ENCODE results near the gene PPARG.
"Not testable (repeated sequence)": the region's sequence is repeated elsewhere in the genome, so short reads cannot be mapped to it uniquely, and the experiment has no call there.

PPARG gene

GRCh38 chr3:12383218-12383617, 94.3 kb downstream of the PPARG start:
- DNase-seq = no peak

- DNase-seq = no peak
Measured at GRCh38 chr3:12384451-12385233, 95.8 kb downstream of the PPARG start.

DNA sequence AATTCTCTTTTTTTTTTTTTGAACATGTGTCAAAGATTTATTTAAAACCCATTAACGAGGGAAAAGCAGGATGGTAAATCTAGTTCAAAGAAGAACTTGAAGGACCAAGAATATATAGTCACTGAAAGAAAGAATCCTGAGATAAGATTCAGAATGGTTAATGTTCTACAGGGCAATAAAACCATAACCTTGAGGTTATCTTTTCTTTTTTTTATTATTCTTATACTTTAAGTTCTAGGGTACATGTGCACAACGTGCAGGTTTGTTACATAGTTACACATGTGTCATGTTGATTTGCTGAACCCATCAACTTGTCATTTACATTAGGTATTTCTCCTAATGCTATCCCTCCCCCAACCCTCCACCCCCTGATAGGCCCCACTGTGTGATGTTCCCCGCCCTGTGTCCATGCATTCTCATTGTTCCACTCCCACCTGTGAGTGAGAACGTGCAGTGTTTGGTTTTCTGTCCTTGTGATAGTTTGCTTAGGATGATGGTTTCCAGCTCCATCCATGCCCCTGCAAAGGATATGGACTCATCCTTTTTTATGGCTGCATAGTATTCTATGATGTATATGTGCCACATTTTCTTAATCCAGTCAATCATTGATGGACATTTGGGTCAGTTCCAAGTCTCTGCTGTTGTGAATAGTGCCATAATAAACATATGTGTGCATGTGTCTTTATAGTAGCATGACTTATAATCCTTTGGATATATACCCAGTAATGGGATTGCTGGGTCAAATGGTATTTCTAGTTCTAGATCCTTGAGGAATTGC, 97.8 kb downstream of the PPARG start:
- DNase-seq = not testable (repeated sequence)

- DNase-seq = no peak
Measured at GRCh38 chr3:12388185-12388584, 99.3 kb downstream of the PPARG start.

- no peak for DNase-seq
Measured at GRCh38 chr3:12392101-12392878, 103.4 kb downstream of the PPARG start.

DNA sequence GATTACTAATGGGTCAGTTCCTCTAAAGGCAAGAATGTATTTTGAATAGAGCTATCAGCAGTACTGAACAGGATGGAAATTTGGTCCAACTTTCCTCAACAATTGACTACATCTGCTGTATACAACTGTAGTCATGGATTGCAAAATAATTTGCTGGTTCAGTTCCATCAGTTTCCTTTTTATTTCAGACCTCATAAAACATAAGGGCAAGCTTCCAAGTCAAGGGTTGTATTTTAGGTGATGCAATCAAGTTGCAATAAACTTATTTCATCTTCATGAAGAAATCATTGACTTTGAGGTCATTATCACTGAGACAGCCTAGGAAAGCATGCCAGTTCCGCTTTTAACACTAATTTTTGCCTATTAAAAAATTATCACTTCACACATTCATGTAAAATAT, 105.0 kb downstream of the PPARG start:
- DNase-seq = no peak

- no peak for DNase-seq
Measured at GRCh38 chr3:12394569-12395271, 105.8 kb downstream of the PPARG start.

DNA sequence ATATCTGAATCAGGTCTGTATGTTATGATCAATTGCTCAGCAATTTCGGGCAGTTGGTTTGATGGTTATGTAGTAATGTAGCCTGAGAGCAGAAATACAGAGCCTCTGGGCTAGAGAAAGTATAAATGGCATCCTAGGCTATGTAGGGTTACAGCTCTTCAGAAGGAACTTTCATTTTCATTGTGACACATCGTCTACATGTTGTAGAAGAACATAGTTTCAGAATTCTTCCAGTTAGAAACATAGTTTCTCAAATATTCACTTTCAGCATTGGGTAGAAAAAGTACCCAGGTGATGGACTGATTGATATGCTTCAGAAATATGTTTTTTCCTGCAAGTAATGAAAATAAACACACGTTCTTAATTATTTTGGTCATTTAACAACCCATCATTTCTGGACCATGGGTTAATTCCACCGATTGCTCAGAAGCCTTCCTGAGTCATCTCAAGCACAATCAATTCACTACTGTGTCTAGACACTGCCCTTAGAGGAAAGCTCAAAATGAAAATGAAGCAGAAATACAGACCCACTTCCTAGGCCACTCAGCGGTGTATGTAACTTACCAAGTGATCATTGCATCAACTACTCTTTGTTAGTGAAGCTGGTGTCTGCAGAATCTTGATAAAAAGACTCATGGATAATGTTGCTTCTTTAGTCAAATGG, 106.6 kb downstream of the PPARG start:
- no peak for DNase-seq

- no peak for DNase-seq
Measured at GRCh38 chr3:12396471-12396870, 107.6 kb downstream of the PPARG start.

- DNase-seq = no peak
Measured at GRCh38 chr3:12399226-12399625, 110.4 kb downstream of the PPARG start.

DNA sequence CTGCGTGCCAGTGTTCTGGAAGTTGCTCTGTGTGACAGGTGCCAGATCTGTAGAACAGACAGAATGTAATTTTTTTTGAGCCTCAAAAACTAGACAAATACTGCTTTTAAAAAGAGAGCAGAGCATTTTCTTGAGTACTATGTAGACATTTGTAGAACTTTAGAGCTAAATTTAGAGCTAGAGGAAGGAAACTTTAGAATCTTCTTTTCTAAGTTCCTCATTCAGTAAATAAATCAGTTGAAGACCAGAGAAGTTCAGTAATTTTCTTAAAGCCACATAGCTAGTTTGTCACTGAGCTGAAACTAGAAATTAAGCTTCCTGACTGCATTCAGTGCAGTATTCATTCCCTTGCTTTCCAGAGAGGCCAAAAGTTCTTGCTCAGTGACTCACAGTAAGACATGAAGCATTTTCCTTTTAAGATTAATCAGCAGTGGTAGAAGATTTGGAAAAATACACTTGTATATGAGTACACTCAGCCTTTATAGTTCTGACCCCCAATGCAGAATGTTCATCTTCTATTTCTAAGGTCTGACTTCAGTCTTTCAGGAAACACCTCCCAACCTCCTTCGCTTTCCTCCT, 111.8 kb downstream of the PPARG start:
- DNase-seq = no peak

DNA sequence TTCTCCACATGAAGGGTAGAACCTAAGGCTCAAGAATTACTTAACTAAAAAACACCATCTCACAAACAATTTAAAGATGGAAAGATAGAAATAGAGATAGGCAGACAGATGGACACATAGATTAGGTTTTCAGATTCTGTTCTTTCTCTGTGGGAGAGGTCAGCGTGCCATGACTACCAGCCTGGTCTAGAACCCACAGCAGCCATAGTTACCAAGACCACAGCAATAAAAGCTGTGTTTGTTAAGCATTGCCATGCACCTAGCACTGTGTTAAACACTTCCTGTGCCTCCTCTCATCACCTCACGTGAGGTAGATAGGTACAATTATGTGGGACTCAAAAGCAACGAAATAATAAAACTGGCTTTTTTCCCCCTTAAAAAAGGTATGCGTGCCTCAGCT, 112.3 kb downstream of the PPARG start:
- DNase-seq = no peak

DNA sequence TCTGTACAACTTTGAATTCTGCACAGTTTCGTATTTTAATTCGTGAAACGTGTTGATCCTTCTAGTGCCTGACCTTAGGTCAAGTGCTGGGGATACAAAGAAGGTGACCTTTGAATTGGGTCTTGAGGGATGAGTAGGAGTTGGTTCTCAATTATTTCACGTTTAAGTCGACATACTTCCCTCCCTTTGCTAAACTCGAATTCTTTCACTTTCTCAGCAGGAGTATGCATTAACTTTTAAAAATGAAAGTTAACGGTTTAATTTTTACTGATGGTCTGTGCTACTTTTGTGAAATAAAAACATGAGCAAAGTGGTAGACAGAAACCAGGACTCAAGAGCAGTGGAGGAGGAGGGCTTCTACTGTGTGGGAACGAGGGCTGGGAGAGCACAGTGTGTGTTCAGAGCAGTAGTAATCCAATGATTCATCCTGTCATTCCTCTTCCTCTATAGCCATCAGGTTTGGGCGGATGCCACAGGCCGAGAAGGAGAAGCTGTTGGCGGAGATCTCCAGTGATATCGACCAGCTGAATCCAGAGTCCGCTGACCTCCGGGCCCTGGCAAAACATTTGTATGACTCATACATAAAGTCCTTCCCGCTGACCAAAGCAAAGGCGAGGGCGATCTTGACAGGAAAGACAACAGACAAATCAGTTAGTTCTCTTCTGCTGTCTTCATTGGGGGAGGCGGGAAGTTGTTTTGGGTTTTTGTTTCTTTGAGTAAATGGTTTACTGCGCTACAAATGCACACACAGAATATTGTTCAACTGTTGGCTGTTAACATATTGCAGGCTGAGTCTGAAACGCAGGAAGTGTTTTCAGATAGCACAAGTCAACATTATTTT, 116.8 kb downstream of the PPARG start:
- peak; percentile 97 for DNase-seq

DNA sequence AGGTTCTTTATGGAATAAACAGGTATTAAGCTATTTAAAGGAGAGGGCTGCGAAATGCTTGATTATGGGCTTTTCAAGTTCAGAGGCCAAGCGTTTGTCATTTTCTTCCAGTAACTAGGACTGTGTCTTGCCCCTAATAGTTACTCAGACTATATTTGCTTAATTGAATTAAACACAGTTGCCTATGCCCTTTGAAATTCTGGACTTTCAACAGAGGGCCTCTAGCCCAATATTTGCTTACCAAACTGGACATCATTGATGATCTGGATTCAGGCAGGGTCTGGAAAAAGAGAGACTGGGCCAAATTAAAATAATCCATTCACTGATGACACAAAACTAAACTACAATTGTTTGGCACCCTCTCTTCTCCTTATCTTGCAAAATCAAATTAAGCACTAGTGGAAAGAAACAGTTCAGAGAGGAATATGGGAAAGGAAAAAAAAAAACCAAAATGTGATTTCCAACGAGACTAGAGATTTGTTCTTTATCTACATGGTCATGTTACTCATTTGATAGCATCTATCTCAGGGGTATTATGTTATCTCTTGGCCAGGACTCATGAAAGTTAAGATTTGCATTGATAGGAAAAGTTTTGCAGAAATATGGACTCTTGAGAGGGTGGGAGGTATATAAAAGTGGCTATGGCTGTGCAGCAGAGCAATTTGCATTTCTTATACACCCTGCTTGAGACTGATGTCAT, 120.3 kb downstream of the PPARG start:
- DNase-seq = no peak

DNA sequence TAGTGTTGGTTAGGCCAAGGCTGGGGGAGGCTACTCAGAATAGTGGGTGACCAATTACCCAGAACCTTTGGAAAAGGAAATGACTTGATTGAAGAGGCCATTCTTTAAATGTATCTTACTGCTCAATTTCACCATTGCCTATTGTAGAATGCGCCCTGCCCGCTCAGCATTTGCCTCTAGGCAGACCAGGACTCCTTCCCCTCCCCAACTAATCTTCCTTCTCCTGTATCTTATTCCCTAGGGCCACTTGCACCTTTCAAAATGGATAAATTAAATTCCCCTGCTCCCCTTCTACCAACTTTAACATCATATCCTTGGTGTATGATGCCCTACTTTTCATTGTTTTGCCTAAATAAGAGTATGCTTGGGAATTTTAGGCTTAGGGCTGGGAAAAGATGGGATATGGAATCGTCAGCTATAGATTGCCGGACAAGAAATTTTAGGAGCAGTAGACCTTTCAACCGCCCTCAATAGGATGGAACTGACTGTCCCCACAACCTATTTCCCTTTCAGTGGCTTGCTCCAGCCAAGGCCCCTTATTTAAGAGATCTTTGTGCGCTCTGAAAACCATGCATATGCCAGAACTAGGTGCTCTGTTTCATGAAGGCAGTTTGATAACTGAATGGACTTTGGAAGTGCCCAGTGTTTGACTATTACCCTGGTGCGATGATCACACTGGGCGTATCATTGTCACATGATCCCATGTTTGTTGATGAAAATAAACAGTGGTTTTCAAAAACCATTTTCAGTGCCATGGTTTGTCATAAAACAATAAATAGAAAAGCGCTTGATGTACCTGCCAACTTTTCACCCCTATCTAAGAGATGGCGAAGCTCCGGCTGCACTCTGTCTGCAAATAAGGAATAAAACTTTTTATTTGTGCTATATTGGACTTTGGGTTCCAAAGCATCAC, 121.1 kb downstream of the PPARG start:
- no peak for DNase-seq

DNA sequence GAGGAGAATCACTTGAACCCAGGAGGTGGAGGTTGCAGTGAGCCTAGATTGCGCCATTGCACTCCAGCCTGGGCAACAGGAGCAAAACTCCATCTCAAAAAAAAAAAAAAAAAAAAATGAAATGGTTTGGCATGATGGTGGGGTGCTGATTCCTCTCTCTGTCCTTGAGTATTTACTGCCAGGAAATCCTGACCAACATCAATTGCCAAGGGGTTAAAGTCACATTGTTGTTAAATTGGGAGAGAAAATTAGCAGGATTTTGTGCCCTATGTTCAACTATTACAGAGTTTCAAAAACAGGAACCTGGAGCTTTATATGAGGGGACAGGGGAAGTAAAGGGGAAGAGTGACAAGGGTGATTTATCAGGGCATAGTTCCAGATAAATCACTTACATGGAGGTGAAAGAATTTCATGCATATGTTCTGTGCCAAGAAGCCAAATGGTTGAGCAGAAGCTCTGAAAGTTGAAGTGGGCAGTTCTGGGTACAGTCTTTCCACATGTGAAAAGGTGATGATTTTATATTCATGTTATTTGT, 124.9 kb downstream of the PPARG start:
- no peak for DNase-seq

GRCh38 chr3:12415014-12415680, 126.3 kb downstream of the PPARG start:
- DNase-seq = no peak

DNA sequence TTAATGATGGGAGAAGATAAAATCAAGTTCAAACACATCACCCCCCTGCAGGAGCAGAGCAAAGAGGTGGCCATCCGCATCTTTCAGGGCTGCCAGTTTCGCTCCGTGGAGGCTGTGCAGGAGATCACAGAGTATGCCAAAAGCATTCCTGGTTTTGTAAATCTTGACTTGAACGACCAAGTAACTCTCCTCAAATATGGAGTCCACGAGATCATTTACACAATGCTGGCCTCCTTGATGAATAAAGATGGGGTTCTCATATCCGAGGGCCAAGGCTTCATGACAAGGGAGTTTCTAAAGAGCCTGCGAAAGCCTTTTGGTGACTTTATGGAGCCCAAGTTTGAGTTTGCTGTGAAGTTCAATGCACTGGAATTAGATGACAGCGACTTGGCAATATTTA, 127.9 kb downstream of the PPARG start:
- no peak for DNase-seq
